PC-9 (cell line): ENCODE measurements around the gene ST8SIA1.

Source experiments
- EZH2 ChIP-seq: fragments of 200-600 bp; sonication (generic); IDR thresholded peaks from 2 replicates; pipeline ENCODE4 v1.8.0; 2017; ENCODE audit warnings: antibody characterized with exemption, low read depth
- TF ChIP-seq, protein P1 (sequence below): fragments of 200-600 bp; sonication (generic); conservative IDR thresholded peaks from 2 replicates; pipeline ENCODE4 v1.6.1; 2017; ENCODE audit warnings: mixed run types, antibody characterized with exemption, mild to moderate bottlenecking, moderate library complexity

DNA sequence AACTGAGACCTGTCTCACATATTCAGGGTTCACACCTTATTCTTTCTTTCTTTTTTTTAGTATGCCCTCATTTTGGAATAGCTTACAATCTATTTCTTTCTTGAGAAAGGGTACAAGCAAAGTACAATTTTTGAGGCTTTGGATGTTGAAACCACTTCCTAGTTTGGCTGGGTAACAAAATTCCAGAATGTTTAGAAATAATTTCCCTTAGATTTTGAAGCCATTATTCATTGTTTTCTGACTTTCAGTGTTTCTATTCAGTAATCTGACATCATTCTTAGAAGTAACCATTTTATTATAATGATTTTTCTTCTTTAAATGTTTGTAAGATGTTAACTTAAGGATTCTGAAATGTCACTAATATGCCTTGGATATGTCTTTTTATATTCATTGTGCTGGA, 28.2 kb downstream of the ST8SIA1 start:
- TF ChIP-seq, protein P1, sequence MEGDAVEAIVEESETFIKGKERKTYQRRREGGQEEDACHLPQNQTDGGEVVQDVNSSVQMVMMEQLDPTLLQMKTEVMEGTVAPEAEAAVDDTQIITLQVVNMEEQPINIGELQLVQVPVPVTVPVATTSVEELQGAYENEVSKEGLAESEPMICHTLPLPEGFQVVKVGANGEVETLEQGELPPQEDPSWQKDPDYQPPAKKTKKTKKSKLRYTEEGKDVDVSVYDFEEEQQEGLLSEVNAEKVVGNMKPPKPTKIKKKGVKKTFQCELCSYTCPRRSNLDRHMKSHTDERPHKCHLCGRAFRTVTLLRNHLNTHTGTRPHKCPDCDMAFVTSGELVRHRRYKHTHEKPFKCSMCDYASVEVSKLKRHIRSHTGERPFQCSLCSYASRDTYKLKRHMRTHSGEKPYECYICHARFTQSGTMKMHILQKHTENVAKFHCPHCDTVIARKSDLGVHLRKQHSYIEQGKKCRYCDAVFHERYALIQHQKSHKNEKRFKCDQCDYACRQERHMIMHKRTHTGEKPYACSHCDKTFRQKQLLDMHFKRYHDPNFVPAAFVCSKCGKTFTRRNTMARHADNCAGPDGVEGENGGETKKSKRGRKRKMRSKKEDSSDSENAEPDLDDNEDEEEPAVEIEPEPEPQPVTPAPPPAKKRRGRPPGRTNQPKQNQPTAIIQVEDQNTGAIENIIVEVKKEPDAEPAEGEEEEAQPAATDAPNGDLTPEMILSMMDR = no peak
- no peak for TF ChIP-seq EZH2
